Spleen (tissue), 11 donors: ENCODE measurements around the gene ORC3. TPM values are rescaled to one million over a fixed set of nuclear protein-coding genes. Genes with fewer than 3 reads are reported as not detected.
A peak's percentile ranks its signal among the peaks of the same experiment; 100 is the strongest.

Experiments
- DNase-seq: peaks from one replicate; pipeline ENCODE4 v3.0.0-alpha.2; 2020
- H3K27ac ChIP-seq, 8 donors: fragments of 200-600 bp; sonication (generic) in 7 of 8; 1 replicate in 4 of 8; 2 replicates in 4 of 8; pipeline versions ENCODE4 v1.5.0 to v1.8.0; 2016 to 2021; ENCODE audit warnings: inconsistent platforms in 4 of 8, mild to moderate bottlenecking in 4 of 8, moderate library complexity in 1 of 8
- H3K27me3 ChIP-seq, 7 donors: fragments of 200-600 bp; sonication (generic) in 6 of 7; replicated peaks in 1 of 7; 1 replicate in 4 of 7; 2 replicates in 3 of 7; pipeline versions ENCODE4 v1.5.0 to v1.8.0; 2016 to 2021; ENCODE audit warnings: inconsistent platforms in 3 of 7, mild to moderate bottlenecking in 1 of 7
- H3K36me3 ChIP-seq, 6 donors: fragments of 200-600 bp; sonication (generic) in 5 of 6; 1 replicate in 4 of 6; 2 replicates in 2 of 6; pipeline versions ENCODE4 v1.5.0 to v1.8.0; 2016 to 2021; ENCODE audit warnings: inconsistent platforms in 2 of 6
- H3K4me1 ChIP-seq, 6 donors: fragments of 200-600 bp; sonication (generic) in 5 of 6; 1 replicate in 3 of 6; 2 replicates in 3 of 6; pipeline versions ENCODE4 v1.5.0 to v1.8.0; 2016 to 2021; ENCODE audit warnings: inconsistent platforms in 3 of 6
- H3K4me3 ChIP-seq, 8 donors: fragments of 200-600 bp; sonication (generic) in 7 of 8; 1 replicate in 4 of 8; 2 replicates in 4 of 8; pipeline versions ENCODE4 v1.5.0 to v1.8.0; 2016 to 2021; ENCODE audit warnings: inconsistent platforms in 4 of 8, mild to moderate bottlenecking in 4 of 8, moderate library complexity in 2 of 8
- H3K9me3 ChIP-seq, 8 donors: fragments of 200-600 bp; sonication (generic) in 7 of 8; 1 replicate in 4 of 8; 2 replicates in 4 of 8; pipeline versions ENCODE4 v1.5.0 to v1.8.0; 2016 to 2021; ENCODE audit warnings: inconsistent platforms in 4 of 8
- POLR2A ChIP-seq, 3 donors: fragments of 450-650 bp; IDR thresholded peaks; one replicate each; pipeline ENCODE4 v1.5.1; 2017; ENCODE audit warnings: antibody characterized with exemption in 3 of 3, mild to moderate bottlenecking in 1 of 3
- POLR2AphosphoS5 ChIP-seq, 3 donors: sonication (generic); formaldehyde crosslinking; IDR thresholded peaks; one replicate each; pipeline ENCODE4 v1.5.1; 2017; ENCODE audit warnings: antibody characterized with exemption in 3 of 3
- WGBS, 5 donors: extraction: QIAGEN DNeasy Blood & Tissue Kit in 3 of 5; methylation state at CpG; one replicate each; pipeline versions ENCODE4 v1.1.5 to v1.1.7; 2013 to 2018; 5-methylcytosine and 5-hydroxymethylcytosine counted together
- intact Hi-C: fragments of 100-400 bp; cut with DNase I; formaldehyde crosslinking; loops from one replicate; pipeline ENCODE4 v1.15.0; 2023; ENCODE audit warnings: low total_unique reads
- polyA plus RNA-seq, 3 donors: library from polyadenylated mRNA; stranded (reverse); fragments of 200-250 nt; gene quantifications; one replicate each; pipeline ENCODE4 v1.2.1, GENCODE V29; 2013
- total RNA-seq, 7 donors: library from RNA; depleted of rRNA in 3 of 7; stranded (reverse); fragments of >200 nt in 3 of 7; fragmentation: NEBNext Ultra II Directional in 4 of 7; extraction: Animal tissue kit (Norgen Biotek cat#: 25700) in 4 of 7; gene quantifications; one replicate each; pipeline versions ENCODE4 v1.1.0 to v1.2.1, GENCODE V29; 2016 to 2021
- TF ChIP-seq, protein P1 (sequence below), 11 experiments: fragments of 200-600 bp in 7 of 11; fragments of 450-650 bp in 4 of 11; sonication (generic) in 4 of 11; IDR thresholded peaks in 8 of 11; conservative IDR thresholded peaks in 3 of 11; 1 replicate in 7 of 11; 2 replicates in 4 of 11; pipeline versions ENCODE4 v1.4.0 to v1.8.0; 2016 to 2021; ENCODE audit warnings: antibody characterized with exemption in 11 of 11, inconsistent platforms in 4 of 11, mild to moderate bottlenecking in 1 of 11
- donor health status: healthy with polysubstance abuse.
- donor health status: DM: no; HTN: no; CAD: no; lungs with moderate emphysema.
- donor health status: DM: no; HTN: no; CAD: no.
- donor health status: Bipolar disorder and iron deficiency.
- donor health status: healthy.
- donor health status: DM: no; HTN: no; CAD: no.
- donor health status: DM: yes; HTN: yes; CAD: no.

ORC3 gene
- total and polyA plus RNA-seq, 10 donors = 15.1 to 35.6 (median 20.0) TPM

GRCh38 chr6:87637106-87637505 lies 47.2 kb downstream of the ORC3 start:
- intact Hi-C loops = no loop called here
- peaks cover 0 to 77% (median 15%) of the 10 kb centered on the region in 6 donors for H3K36me3 ChIP-seq
- H3K4me1 ChIP-seq = no peaks in the 10 kb centered on the region
- 95 to 100% (median 96%) methylated on average over 1 of the region's 1 CpG for WGBS, 5 donors
- DNase-seq = no peak
- H3K27me3 ChIP-seq = no peaks in the 10 kb centered on the region
- no peak overlapping the region for H3K4me3 ChIP-seq
- TF ChIP-seq, protein P1, sequence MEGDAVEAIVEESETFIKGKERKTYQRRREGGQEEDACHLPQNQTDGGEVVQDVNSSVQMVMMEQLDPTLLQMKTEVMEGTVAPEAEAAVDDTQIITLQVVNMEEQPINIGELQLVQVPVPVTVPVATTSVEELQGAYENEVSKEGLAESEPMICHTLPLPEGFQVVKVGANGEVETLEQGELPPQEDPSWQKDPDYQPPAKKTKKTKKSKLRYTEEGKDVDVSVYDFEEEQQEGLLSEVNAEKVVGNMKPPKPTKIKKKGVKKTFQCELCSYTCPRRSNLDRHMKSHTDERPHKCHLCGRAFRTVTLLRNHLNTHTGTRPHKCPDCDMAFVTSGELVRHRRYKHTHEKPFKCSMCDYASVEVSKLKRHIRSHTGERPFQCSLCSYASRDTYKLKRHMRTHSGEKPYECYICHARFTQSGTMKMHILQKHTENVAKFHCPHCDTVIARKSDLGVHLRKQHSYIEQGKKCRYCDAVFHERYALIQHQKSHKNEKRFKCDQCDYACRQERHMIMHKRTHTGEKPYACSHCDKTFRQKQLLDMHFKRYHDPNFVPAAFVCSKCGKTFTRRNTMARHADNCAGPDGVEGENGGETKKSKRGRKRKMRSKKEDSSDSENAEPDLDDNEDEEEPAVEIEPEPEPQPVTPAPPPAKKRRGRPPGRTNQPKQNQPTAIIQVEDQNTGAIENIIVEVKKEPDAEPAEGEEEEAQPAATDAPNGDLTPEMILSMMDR (IDR thresholded peaks at IDR 0.05 in 8 of 11, conservative IDR thresholded peaks at IDR 0.05 in 3 of 11) = no peak
- TF ChIP-seq POLR2A (IDR thresholded peaks at IDR 0.05) (no peak), POLR2AphosphoS5 (IDR thresholded peaks at IDR 0.05) (no peak)
- H3K27ac ChIP-seq = no peak overlapping the region
- H3K9me3 ChIP-seq = no peaks in the 10 kb centered on the region

- Histone ChIP-seq H3K9me3 (no peaks in the 10 kb centered on the region), H3K4me1 (peaks cover 0 to under 1% (median 0%) of the 10 kb centered on the region in 6 donors), H3K27ac (no peak overlapping the region), H3K27me3 (no peaks in the 10 kb centered on the region), H3K36me3 (peaks cover 0 to 63% (median 13%) of the 10 kb centered on the region in 6 donors), H3K4me3 (no peak overlapping the region)
- WGBS, 5 donors = 97 to 100% (median 98%) methylated on average over 4 of the region's 4 CpGs
- TF ChIP-seq POLR2AphosphoS5 (IDR thresholded peaks at IDR 0.05) = no peak
- TF ChIP-seq POLR2A (IDR thresholded peaks at IDR 0.05) = no peak
- TF ChIP-seq, protein P1 (IDR thresholded peaks at IDR 0.05 in 8 of 11, conservative IDR thresholded peaks at IDR 0.05 in 3 of 11) = no peak
- no peak for DNase-seq
- intact Hi-C loops = no loop called here
These were observed 49.4 kb downstream of the ORC3 start for GRCh38 chr6:87639373-87639772.

DNA sequence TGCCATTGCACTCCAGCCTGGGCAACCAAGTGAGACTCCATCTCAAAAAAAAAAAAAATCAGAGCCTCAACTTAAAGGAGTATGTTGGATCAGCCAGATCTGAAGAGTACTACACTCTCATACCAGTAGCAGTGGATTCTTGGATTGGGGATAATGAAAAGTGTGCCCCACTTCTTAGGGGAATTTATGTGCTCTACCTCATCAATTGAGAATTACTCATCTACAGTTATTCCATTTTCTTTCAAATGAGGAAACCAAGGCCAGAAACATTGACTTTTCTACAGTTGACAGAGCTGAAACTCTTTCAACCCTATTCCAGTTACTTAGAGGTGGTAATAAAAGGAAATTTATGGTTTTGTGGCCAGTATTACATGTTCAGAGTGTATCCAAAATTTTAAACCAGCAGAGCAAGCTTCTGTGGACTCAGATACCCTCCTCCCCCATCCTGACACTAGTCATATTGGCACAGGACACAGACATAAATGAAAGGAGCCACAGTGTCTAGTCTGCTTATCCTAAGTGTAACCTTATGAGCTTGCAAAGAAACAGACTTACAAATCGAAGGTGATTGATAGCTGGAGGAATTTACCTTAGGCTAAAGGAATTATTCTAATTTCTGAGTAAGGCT lies 51.2 kb downstream of the ORC3 start:
- H3K36me3 ChIP-seq = peaks cover 0 to 46% (median 7%) of the 10 kb centered on the region in 6 donors
- H3K4me1 ChIP-seq = peaks cover 0 to 14% (median 4%) of the 10 kb centered on the region in 6 donors
- H3K27me3 ChIP-seq = no peaks in the 10 kb centered on the region
- H3K9me3 ChIP-seq = no peaks in the 10 kb centered on the region
- no peak overlapping the region for H3K27ac ChIP-seq
- intact Hi-C loops = no loop called here
- no peak overlapping the region for H3K4me3 ChIP-seq
- 85 to 88% (median 86%) methylated on average over 1 of the region's 1 CpG for WGBS, 5 donors
- no peak for TF ChIP-seq POLR2AphosphoS5 (IDR thresholded peaks at IDR 0.05)
- no peak for TF ChIP-seq POLR2A (IDR thresholded peaks at IDR 0.05)
- TF ChIP-seq, protein P1 (IDR thresholded peaks at IDR 0.05 in 8 of 11, conservative IDR thresholded peaks at IDR 0.05 in 3 of 11) = no peak
- no peak for DNase-seq

DNA sequence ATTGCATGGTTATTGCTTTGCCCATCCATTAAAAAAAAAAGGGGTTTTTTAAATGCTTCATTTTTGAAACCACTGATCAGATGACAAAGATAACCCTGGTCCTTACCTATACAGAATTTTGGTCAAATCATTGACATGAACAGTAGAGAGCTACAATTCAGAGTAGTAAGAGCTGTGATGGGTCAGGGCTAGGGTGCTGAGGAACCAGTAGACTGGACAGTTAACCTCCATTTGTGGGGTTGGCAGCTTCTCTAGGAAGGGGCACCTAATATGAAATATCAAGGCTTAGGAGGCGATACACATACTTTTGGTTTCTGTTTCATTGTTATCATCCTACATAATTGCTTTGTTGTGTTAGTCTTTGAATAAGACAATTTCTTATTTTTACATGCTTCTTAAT lies 55.1 kb downstream of the ORC3 start:
- Histone ChIP-seq H3K9me3 (no peaks in the 10 kb centered on the region), H3K4me3 (peak overlapping the region in 2 of 8 donors; percentile 2 to 34)
- TF ChIP-seq, protein P1 (IDR thresholded peaks at IDR 0.05 in 8 of 11, conservative IDR thresholded peaks at IDR 0.05 in 3 of 11) = no peak
- no peak for TF ChIP-seq POLR2AphosphoS5 (IDR thresholded peaks at IDR 0.05)
- no peak for TF ChIP-seq POLR2A (IDR thresholded peaks at IDR 0.05)

More for the DNA sequence above, 55.1 kb downstream of the ORC3 start:
- 7 to 32% (median 25%) methylated on average over 1 of the region's 1 CpG for WGBS, 5 donors
- DNase-seq = no peak
- peaks cover 0 to 14% (median 4%) of the 10 kb centered on the region in 6 donors for H3K4me1 ChIP-seq
- peaks cover 0 to 19% (median 0%) of the 10 kb centered on the region in 6 donors for H3K36me3 ChIP-seq
- H3K27me3 ChIP-seq = no peaks in the 10 kb centered on the region
- H3K27ac ChIP-seq = peak overlapping the region in 5 of 8 donors; percentile 29 to 51 (median 36)
- intact Hi-C loops = no loop called here
